Activated CD4-positive, alpha-beta T cell treated with anti-CD3 and anti-CD28 coated beads for 48 hours (primary cell): Measurements from ENCODE around the gene ZGPAT.
"Not testable (repeated sequence)": the region's sequence is repeated elsewhere in the genome, so short reads cannot be mapped to it uniquely, and the experiment has no call there.

ENCODE experiments used
- DNase-seq: peaks from one replicate; pipeline ENCODE4 v3.0.0-alpha.2; 2020

ZGPAT gene

DNA sequence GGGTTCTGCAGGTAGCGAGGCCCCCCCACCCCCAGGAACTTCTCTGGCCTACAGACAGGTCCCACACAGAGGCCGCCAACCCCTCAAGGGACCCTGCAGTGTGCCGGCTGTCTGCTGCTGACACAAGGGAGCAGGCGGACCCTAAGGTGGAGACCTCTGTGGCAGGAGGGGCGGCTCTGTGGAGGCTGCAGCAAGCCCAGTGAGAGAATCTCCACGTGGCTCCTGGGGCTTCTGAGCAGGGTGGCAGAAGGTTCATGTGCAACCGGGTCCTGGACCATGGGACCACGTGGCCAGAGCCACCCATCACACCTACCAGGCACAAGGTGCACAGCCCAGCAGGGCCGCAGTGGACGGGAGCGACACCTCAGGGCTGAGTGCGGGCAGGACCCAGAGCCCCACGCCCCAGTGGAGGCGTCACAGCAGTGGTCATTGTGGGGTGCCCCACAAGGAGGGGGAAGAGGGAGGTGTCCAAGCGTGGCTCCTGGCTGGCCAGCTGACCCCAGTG lies 4.3 kb upstream of the ZGPAT start:
- peak; percentile 3 for DNase-seq

DNA sequence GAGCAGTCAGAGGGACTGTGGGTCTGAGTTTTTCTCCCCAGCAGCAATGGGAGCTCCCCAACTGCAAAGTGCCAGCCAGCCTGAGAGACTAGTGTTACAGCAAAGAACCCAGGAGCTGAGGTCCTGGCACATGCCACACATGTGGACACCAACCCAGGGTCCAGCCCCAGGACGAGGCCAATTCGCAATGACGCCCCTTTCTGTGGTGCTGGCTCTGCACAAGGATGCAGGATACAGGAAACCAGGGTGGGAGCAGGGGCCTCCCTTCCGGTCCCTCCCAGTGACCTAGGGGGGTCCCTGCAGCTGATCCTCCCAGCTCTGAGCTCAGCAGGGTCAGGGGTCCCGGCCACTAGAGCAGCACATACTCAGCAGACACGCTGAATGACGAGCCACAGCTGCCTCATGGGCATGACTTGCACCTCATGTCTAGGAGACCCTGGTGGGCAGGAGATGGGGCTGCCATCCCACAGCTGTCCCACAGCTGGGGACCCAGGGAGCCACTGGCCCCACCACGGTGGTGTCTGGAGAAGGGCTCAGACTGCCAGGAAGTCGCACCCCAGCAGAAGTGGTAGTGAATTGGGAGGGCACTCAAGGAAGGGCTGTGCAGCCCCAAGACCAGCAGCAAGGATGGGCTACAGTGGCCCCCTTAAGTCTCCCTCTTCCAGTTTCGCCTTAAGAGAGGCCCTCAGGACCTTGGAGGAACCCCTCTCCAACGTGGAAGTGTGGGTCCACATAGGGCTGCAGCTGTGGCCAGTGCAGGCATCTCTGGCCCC lies 3.7 kb upstream of the ZGPAT start:
- no peak for DNase-seq

DNA sequence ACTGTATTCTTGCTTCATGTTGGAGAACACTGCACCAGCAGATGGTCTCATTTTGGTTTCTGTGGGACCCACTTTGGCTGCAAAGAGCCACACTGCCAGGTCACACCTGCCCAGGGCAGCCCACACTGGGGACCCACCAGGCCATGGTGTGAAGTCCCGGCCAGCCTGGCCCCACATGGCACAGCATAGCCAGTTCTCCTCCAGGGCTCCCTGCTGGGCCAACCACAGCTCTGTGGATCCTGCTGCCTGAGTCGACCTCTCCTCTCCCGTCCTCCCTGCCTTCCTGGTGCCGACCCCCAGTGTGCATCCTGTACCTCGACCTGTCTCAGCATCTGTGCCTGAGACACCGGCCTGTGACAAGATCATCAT lies 3.1 kb upstream of the ZGPAT start:
- no peak for DNase-seq

DNA sequence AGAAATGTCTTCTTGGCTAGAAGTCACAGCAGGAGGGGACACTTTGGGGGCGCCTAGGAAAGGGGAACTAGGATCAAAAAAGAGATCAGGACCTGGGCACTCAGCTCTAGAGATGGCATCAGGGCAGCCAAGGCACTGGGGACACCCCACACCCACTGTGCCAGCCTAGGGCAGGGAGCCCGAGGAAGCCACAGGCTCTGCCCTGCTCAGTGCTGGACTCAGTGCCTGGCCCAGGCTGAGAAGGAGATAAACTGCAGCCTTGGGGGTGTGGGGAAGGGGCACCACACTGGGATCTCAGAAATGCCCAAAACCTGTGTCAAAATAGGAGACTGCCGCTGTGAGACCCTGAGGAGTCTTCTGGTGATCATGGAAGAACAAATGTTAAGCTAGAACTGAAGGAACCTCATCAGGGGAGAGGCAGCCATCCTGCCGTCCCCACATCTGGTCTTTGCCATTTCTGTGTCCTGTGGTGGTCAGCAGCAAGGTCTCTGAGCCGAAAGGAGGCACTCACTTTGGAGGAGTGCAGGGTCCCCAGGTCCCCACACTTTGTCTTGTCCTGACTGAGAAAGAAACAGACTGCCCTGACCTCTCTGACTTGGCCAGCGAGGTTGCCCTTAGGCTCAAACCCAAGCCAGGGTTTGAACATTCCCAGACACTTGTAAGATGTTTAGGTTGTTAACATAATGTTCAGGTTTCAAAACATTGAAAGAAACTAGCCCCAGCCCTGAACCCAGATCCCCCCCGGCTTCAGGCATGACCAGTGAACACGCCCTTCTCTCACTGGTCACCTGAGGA lies 2.4 kb upstream of the ZGPAT start:
- no peak for DNase-seq

DNA sequence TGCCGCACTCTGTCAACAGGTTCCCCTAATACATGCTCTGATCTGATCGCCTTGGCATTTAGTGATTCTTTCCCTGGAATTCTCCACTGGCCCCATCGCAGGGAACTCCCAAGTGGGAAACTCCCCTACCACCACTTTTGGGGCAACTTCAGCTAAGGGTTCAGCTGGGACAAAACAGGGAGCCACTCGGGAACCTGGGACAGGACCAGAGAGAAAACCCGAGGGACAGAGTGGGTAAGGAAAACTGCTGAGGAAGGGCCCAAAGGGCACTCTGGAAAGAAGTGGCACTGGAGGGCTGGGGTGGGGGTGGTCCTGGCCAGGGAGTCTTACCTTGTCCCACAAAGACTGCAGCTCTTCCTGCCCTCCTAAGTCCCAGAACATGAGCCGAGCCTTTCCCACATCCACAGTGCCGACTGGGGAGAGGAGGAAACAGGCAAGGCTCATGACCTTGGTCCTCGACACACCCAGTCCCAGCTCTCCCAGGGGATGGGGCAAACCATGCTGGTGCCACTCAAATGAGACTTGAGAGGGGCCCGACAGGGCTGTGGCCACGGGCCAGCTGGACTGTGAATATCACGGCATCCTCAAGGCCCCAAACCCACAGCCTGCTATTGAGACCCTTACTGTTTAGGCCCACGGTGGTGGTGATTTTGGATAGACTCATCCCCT lies 1.7 kb upstream of the ZGPAT start:
- no peak for DNase-seq

DNA sequence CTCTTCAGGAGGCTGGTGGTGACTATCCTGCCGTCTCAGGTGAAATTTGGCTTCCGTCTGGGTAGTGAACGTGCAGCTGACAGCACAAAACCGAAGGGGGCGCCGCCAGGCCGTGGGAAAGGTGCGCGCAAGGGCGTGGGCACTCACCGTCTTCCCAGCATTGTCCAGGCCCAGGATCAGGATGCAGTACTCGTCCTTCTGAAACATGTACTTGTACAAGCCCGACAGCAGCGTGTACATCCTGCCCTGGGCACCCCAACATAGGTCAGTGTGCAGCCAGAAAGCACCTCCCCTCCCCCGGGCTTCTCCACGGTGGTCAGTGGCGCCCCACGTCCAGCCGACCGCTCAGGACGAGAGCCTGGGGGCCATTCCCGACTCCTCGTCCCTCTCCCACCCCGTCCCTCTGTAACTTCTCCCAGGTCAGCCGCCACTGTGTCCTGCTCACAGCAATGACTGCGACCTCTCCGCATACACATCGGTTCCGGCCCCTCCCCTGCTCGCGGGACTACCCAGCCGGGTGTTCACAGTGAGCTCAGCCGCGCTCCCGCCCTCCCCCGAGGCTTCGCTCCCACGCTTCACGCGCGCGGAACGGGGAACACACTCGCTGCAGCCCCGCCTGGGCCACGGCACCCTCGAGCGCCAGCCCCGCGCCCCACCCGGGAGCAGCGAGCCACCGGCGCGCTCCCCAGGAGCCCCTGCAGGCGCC lies 834 bp upstream of the ZGPAT start:
- DNase-seq, result peak; percentile 79

DNA sequence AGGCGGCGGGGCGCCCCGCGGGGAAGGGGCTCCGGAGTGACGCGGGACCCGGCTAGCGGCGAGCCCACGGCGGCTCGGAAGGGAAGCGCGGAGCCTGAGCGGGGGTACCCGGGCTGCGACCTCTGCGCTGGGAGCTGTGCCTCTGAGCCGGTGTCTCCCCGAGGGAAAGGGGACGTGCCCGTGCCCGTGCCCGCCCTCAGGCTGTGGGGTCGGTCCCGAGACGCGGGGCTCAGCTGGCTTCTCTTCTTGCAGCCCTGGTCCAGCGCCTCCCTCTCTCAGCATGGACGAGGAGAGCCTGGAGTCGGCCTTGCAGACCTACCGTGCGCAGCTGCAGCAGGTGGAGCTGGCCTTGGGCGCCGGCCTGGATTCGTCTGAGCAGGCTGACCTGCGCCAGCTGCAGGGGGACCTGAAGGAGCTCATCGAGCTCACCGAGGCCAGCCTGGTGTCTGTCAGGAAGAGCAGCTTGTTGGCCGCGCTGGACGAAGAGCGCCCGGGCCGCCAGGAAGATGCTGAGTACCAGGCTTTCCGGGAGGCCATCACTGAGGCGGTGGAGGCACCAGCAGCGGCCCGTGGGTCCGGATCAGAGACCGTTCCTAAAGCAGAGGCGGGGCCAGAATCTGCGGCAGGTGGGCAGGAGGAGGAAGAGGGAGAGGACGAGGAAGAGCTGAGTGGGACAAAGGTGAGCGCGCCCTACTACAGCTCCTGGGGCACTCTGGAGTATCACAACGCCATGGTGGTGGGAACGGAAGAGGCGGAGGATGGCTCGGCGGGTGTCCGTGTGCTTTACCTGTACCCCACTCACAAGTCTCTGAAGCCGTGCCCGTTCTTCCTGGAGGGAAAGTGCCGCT lies 686 bp downstream of the ZGPAT start:
- DNase-seq, result no peak

DNA sequence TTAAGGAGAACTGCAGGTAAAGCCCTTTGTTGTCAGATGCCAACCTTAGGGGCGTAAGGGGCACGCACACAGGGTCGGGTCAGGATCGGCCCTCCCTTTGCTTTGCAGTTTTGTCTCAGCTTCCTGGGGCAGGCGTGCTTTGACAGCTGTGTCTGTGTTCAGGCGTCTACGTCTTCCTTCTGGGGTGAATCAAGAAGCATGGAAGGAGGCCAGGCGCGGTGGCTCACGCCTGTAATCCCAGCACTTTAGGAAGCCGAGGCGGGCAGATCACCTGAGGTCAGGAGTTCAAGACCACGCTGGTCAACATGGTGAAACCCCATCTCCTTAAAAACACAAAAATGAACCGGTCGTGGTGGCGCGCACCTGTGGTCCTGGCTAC lies 1.3 kb downstream of the ZGPAT start:
- DNase-seq, result no peak

DNA sequence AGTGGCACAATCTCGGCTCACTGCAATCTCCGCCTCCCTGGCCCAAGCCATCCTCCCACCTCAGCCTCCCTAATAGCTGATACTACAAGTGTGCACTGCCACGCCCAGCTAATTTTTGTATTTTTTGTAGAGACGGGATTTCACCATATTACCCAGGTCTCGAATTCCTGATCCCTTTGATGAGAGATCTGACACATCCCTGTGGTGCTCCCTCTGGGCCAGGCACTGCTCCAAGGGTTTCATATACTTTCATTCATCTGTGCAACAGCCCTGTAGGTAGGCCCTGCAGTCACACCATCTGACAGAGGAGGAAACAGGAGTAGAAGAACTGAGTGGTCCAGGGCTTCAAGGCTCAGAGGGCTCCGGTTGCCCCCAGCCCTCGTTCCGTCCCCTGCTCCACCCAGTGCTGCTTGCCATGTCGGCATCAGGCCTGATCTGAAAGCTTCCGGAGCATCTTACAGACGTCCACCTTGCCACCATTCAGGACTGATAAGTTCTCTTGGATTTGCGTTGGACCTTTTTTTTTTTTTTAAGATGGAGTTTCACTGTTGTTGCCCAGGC lies 3.3 kb downstream of the ZGPAT start:
- no peak for DNase-seq

DNA sequence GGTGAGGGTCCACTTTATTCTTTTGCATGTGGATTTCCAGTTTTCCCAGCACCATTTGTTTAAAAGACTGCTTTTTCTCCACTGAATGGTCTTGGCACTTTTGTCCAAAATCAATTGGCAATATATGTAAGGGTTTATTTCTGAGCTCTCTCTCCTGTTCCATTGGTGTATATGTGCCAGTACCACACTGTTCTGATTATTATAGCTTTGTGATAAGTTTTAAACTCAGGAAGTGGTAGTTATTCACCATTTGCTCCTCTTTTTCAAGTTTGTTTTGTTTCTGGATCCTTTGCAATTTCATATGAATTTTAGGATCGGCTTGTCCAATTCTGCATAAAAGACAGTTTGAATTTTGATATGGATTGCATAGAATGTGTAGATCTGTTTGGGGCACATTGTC lies 4.4 kb downstream of the ZGPAT start:
- no peak for DNase-seq

DNA sequence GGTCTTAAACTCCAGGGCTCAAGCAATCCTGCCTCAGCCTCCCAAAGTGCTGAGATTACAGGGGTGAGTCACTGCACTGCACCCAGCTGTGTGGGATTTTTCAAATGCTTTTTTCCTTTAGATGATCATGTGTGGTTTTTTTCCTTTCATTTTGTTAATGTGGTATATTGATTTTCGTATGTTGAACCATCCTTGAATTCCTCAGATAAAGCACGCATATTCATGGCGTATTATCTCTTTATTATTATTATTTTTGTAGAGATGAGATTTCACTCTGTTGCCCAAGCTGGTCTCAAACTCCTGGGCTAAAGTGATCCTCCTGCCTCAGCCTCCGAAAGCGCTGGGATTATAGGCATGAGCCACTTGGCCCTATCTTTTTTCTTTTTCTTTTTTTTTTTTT lies 7.0 kb downstream of the ZGPAT start:
- no peak for DNase-seq

DNA sequence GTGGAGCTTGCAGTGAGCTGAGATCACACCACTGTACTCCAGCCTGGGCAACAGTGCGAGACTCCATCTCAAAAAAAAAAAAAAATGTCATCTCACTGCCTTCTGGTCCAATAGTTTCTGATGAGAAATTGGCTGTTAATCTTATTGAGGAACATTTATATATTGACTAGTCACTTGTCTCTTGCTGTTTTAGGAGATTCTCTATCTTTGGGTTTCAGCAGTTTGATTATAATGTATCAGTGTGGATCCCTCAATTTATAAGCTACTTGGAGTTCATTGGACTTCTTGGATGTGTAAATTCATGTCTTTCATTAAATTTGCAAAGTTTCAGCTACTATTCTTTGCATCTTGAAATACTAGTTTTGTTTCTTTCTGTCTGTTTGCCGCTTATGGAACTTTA lies 11.2 kb downstream of the ZGPAT start:
- no peak for DNase-seq

DNA sequence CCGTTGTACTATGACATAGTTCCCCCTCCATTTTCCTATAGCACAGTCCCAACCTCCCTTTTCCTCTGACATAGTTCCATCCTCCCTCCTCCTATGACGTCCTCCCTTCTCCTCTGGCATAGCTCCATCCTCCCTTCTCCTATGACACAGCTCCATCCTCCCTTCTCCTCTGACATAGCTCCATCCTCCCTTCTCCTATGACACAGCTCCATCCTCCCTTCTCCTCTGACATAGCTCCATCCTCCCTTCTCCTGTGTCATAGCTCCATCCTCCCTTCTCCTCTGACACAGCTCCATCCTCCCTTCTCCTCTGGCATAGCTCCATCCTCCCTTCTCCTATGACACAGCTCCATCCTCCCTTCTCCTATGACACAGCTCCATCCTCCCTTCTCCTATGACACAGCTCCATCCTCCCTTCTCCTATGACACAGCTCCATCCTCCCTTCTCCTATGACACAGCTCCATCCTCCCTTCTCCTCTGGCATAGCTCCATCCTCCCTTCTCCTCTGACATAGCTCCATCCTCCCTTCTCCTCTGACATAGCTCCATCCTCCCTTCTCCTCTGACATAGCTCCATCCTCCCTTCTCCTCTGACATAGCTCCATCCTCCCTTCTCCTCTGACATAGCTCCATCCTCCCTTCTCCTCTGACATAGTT lies 15.3 kb downstream of the ZGPAT start:
- DNase-seq, result not testable (repeated sequence)

DNA sequence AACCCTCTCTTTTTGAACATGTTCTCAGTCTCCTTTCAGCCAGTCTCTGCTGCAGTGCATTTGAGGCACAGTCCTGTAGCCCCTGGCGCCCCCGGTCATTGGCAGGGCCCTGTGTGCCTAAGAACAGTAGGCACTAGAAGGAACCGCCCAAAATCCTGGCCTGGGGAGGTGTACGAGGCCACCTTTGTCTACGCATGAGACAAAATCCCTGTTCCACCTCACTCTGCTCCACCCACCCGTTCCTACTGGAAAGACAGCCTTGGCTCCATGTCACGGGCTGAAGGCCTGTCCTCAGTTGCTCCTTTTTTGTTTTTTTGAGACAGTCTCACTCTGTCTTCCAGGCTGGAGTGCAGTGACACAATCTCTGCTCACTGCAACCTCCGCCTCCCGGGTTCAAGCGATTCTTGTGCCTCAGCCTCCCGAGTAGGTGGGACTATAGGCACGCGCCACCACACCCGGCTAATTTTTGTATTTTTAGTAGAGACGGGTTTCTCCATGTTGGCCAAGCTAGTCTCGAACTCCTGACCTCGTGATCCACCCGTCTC lies 22.4 kb downstream of the ZGPAT start:
- not testable (repeated sequence) for DNase-seq

DNA sequence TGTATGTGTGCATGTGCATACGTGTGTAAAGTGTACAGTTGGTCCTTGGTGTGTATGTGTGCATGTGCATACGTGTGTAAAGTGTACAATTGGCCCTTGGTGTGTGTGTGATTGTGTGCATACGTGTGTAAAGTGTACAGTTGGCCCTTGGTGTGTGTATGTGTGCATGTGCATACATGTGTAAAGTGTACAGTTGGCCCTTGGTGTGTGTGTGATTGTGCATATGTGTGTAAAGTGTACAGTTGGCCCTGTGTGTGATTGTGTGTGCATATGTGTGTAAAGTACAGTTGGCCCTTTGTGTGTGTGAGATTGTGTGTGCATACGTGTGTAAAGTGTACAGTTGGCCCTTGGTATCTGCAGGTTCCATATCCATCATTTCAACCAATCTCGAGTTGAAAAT lies 23.6 kb downstream of the ZGPAT start:
- no peak for DNase-seq

DNA sequence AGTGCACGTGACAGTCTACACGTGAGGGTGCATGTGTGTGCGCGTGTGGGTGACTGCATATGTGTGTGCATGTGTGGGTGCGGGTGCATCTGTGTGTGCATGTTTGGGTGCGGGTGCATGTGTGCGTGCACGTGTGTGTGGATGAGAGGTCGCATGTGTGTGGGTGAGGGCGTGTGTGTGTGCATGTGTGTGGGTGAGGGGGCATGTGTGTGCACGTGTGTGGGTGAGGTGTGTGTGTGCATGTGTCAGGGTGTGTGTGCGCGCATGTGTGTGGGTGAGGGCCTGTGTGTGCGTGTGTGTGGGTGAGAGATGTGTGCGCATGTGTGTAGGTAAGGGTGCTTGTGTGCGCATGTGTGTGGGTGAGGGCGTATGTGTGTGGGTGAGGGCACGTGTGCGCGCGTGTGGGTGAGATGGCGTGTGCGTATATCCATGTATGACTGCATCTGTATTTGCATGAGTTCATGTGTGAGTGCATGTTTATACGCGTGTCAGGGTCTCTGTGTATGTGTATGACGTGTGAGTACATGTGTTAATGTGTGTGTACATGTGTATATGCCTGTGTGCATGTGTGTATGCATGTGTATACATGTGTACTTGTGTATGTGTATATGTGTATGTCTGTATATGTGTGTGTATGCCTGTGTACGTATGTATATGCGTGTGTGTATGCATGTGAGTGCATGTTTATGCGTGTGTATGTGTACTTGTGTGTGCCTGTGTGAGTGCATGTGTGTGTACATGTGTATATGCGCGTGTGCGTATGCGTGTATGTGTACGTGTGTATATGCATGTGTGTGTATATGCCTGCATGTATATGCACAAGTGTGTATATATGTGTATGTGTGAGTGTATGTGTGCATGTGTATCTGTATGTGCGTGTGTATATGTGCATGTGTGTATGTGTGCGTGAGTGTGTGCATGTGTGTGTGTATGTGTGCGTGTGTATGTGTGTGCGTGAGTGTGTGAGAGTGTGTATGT lies 24.6 kb downstream of the ZGPAT start:
- DNase-seq, result no peak

DNA sequence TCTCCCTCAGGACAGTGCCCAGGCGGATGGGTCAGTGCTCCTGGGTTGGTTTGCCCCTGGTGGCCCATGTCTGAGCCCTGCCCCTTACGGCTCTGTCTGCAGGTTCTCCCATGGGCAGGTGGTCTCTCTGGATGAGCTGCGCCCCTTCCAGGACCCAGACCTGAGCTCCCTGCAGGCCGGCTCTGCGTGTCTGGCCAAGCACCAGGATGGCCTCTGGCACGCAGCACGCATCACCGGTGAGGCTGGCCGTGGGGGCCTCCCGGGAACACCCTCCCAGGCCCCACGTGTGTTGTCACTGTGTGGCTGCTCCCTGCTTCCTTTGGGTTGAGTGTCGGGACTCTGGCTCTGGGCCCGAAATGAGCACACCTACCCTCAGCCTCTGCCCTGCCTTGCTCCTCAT lies 25.3 kb downstream of the ZGPAT start:
- no peak for DNase-seq

DNA sequence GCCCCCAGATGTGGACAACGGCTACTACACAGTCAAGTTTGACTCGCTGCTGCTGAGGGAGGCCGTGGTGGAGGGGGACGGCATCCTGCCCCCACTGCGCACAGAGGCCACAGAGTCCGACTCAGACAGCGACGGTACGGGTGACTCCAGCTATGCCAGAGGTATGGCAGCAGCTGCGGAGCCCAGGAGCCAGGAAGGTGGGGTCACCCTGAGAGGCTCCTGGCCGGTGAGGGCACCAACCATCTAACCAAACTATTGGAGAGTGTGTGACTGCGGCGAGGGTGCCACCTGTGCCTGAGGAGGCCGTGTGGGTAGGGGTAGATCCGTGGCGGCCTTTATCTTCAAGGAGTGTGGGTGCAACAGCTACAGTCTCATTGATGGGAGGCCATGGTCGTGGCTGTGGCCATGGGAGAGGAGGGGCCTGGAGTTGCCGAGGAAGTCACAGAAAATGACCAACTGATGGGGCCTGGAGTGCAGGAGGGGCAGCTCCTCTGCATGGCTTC lies 25.8 kb downstream of the ZGPAT start:
- DNase-seq, result no peak
